T-helper 2 cell (primary cell): ENCODE results near the gene KIF21A.

Experiments used
- DNase-seq, 5 experiments: peaks; one replicate each; pipeline versions ENCODE4 v3.0.0 to v3.0.0-alpha.2; 2012 to 2022

The KIF21A gene

GRCh38 chr12:39272871-39273655 lies 169.9 kb downstream of the KIF21A start:
- DNase-seq, result peak in 1 of 5 experiments; percentile 10

- no peak for DNase-seq
Observed at GRCh38 chr12:39269492-39269891, 173.4 kb downstream of the KIF21A start.

- DNase-seq, result no peak
Observed at GRCh38 chr12:39267886-39268285, 175.0 kb downstream of the KIF21A start.

- no peak for DNase-seq
Observed at GRCh38 chr12:39252628-39253027, 190.3 kb downstream of the KIF21A start.
